Gastroesophageal sphincter (tissue), 4 donors: ENCODE data around the gene CCSER2. TPM values are rescaled to one million over a fixed set of nuclear protein-coding genes. Genes with fewer than 3 reads are reported as not detected.

Experiments used
- ATAC-seq: fragments of 150-250 bp; one replicate; pipeline ENCODE4 v1.9.1; 2016; ENCODE audit warnings: mild to moderate bottlenecking, moderate library complexity
- H3K27ac ChIP-seq, 4 donors: fragments of 200-600 bp; sonication (generic) in 3 of 4; 1 replicate in 3 of 4; 2 replicates in 1 of 4; pipeline ENCODE4 v1.5.1; 2016 to 2019
- H3K27me3 ChIP-seq: fragments of 200-600 bp; sonication (generic); one replicate; pipeline ENCODE4 v1.5.1; 2019
- H3K36me3 ChIP-seq, 2 donors: fragments of 200-600 bp; sonication (generic); one replicate each; pipeline ENCODE4 v1.5.1; 2019; ENCODE audit warnings: control low read depth in 1 of 2
- H3K4me1 ChIP-seq, 3 donors: fragments of 200-600 bp; sonication (generic); 1 replicate in 2 of 3; 2 replicates in 1 of 3; pipeline ENCODE4 v1.5.1; 2016 to 2019; ENCODE audit warnings: control low read depth in 2 of 3
- H3K4me3 ChIP-seq, 2 donors: fragments of 200-600 bp; sonication (generic); one replicate each; pipeline ENCODE4 v1.5.1; 2019; ENCODE audit warnings: mild to moderate bottlenecking in 1 of 2, moderate library complexity in 1 of 2
- H3K9me3 ChIP-seq, 3 donors: fragments of 200-600 bp; sonication (generic); one replicate each; pipeline ENCODE4 v1.5.1; 2017 to 2019; ENCODE audit warnings: control low read depth in 2 of 3
- EP300 ChIP-seq: sonication (generic); formaldehyde crosslinking; IDR thresholded peaks from one replicate; pipeline ENCODE4 v1.6.1; 2017; ENCODE audit warnings: antibody characterized with exemption, mild to moderate bottlenecking
- POLR2A ChIP-seq, 2 donors: fragments of 450-650 bp; IDR thresholded peaks; one replicate each; pipeline ENCODE4 v1.6.1; 2017; ENCODE audit warnings: antibody characterized with exemption in 2 of 2, mild to moderate bottlenecking in 2 of 2, moderate library complexity in 1 of 2
- POLR2AphosphoS5 ChIP-seq: sonication (generic); formaldehyde crosslinking; IDR thresholded peaks from one replicate; pipeline ENCODE4 v1.6.1; 2017; ENCODE audit warnings: antibody characterized with exemption
- whole genome bisulfite sequencing, 2 donors: methylation state at CpG; one replicate each; pipeline ENCODE4 v1.1.5; 2018; ENCODE audit warnings: low coverage in 1 of 2; 5-methylcytosine and 5-hydroxymethylcytosine counted together
- total RNA-seq, 4 donors: library from RNA; depleted of rRNA; stranded (reverse); fragments of >200 nt; gene quantifications; one replicate each; pipeline ENCODE4 v1.1.0, GENCODE V29; 2016
- TF ChIP-seq, protein P1 (sequence below), 4 experiments: fragments of 200-600 bp in 2 of 4; fragments of 450-650 bp in 2 of 4; sonication (generic) in 1 of 4; IDR thresholded peaks; one replicate each; pipeline ENCODE4 v1.5.1; 2017 to 2019; ENCODE audit warnings: antibody characterized with exemption in 4 of 4, mild to moderate bottlenecking in 2 of 4, moderate library complexity in 2 of 4

Gene CCSER2
- total RNA-seq, 4 donors from 2014 or later = 64.5 to 93.5 (median 83.3) TPM

DNA sequence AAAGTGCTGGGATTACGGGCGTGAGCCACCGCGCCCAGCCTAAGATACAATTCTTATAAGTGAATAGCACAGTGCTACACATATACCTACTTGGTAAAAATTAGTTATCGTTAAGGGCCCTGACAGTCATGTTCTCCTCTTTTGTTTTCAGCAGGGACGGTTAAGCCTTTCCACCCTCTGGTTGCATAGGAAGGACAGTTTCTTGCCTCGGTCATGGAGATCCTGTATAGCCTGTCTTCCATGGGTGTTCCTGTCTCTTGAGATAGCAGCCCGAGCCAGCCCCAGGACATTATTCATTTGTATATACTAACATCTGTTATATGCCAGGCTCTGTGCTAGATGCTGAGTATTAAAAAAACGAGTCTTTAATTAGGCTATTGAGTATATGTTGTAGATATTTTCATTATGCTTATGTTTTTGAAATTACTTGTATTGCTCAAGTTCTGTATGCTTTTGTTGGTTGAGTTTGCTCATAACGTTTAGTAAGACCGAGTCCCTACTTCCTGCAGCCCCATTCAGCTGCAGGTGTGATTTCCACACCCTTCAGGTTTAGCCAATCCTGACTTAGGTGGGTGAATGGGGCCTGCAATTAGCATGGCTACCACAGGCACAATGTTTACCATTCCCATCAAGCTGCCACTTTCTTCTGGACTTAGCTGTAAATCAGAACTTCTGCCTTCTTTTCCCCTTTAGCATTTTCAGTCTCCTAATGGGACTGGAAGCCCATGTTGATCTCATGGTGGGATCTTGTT lies 24.8 kb downstream of the CCSER2 start:
- WGBS, 2 donors = 65 to 87% methylated on average over 5 to 7 of the region's 11 CpGs
- no peaks in the 10 kb centered on the region for H3K9me3 ChIP-seq
- no peaks in the 10 kb centered on the region for H3K36me3 ChIP-seq
- H3K4me3 ChIP-seq = no peak overlapping the region
- H3K27me3 ChIP-seq = no peaks in the 10 kb centered on the region
- H3K4me1 ChIP-seq = peaks cover 0 to 98% (median 14%) of the 10 kb centered on the region in 3 donors
- no peak overlapping the region for H3K27ac ChIP-seq
- ATAC-seq = no peak
- TF ChIP-seq EP300 = no peak

DNA sequence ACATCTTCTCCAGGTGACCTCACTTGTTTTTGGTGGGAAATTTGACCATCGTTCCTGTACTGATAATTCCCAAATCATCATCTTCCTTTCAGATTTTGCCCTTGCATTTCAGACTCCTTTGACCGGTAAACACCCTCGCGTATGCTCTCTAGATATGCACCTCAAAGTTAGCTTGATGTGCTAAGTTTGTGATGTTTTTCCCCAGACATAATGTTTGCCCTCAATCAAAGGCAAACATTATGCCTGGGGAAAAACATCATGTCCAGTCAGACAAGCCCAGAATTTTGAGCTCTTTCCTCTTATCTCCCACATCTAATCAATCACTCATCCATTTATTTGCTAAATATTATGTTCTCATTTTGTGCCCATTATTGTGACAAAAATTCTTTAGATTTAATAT lies 26.2 kb downstream of the CCSER2 start:
- 84 to 93% methylated on average over 4 of the region's 4 CpGs for WGBS, 2 donors
- H3K27me3 ChIP-seq = no peaks in the 10 kb centered on the region
- no peak overlapping the region for H3K27ac ChIP-seq
- no peaks in the 10 kb centered on the region for H3K9me3 ChIP-seq
- TF ChIP-seq, protein P1, sequence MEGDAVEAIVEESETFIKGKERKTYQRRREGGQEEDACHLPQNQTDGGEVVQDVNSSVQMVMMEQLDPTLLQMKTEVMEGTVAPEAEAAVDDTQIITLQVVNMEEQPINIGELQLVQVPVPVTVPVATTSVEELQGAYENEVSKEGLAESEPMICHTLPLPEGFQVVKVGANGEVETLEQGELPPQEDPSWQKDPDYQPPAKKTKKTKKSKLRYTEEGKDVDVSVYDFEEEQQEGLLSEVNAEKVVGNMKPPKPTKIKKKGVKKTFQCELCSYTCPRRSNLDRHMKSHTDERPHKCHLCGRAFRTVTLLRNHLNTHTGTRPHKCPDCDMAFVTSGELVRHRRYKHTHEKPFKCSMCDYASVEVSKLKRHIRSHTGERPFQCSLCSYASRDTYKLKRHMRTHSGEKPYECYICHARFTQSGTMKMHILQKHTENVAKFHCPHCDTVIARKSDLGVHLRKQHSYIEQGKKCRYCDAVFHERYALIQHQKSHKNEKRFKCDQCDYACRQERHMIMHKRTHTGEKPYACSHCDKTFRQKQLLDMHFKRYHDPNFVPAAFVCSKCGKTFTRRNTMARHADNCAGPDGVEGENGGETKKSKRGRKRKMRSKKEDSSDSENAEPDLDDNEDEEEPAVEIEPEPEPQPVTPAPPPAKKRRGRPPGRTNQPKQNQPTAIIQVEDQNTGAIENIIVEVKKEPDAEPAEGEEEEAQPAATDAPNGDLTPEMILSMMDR (IDR thresholded peaks at IDR 0.05) = no peak
- TF ChIP-seq POLR2AphosphoS5 (no peak), POLR2A (IDR thresholded peaks at IDR 0.05) (no peak), EP300 (no peak)
- peaks cover 0 to 92% (median 3%) of the 10 kb centered on the region in 3 donors for H3K4me1 ChIP-seq
- H3K36me3 ChIP-seq = no peaks in the 10 kb centered on the region
- ATAC-seq = no peak
- H3K4me3 ChIP-seq = no peak overlapping the region

DNA sequence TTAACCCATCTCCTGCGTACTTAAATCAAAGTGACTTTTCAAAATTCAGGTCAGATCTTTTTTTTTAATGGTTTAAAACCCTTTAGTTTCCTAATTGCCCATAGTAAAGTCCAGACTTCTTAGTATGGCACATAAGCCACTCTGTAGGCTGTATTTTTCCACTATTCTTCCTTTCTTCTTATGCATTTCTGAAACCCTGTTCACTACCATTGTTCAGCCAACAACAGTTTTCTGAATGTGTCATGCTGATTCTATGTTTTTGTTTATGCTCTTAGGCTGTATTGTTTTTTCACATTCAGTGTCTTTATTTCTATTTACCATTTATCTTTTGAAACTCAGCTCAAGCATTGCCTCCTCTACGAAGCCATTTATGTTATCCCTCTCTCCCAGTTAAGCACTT lies 26.7 kb downstream of the CCSER2 start:
- H3K4me1 ChIP-seq = peaks cover 0 to 92% (median 0%) of the 10 kb centered on the region in 3 donors
- no peak overlapping the region for H3K27ac ChIP-seq
- H3K4me3 ChIP-seq = no peak overlapping the region
- no peaks in the 10 kb centered on the region for H3K27me3 ChIP-seq
- TF ChIP-seq, protein P1 (IDR thresholded peaks at IDR 0.05) = no peak
- TF ChIP-seq POLR2A (IDR thresholded peaks at IDR 0.05) (no peak), EP300 (no peak), POLR2AphosphoS5 (no peak)
- no peaks in the 10 kb centered on the region for H3K9me3 ChIP-seq
- H3K36me3 ChIP-seq = no peaks in the 10 kb centered on the region
- WGBS, 2 donors = 92 to 93% methylated on average over 2 of the region's 2 CpGs
- ATAC-seq = no peak

GRCh38 chr10:84356928-84357327 lies 28.5 kb downstream of the CCSER2 start:
- 92 to 100% methylated on average over 2 of the region's 2 CpGs for WGBS, 2 donors
- H3K27ac ChIP-seq = no peak overlapping the region
- H3K36me3 ChIP-seq = no peaks in the 10 kb centered on the region
- no peaks in the 10 kb centered on the region for H3K27me3 ChIP-seq
- no peak for ATAC-seq
- no peak overlapping the region for H3K4me3 ChIP-seq
- no peak for TF ChIP-seq EP300
- no peak for TF ChIP-seq POLR2AphosphoS5
- TF ChIP-seq, protein P1 (IDR thresholded peaks at IDR 0.05) = no peak
- TF ChIP-seq POLR2A (IDR thresholded peaks at IDR 0.05) = no peak
- no peaks in the 10 kb centered on the region for H3K9me3 ChIP-seq
- H3K4me1 ChIP-seq = peaks cover 0 to 92% (median 4%) of the 10 kb centered on the region in 3 donors

GRCh38 chr10:84358743-84359142 lies 30.4 kb downstream of the CCSER2 start:
- ATAC-seq = no peak
- no peaks in the 10 kb centered on the region for H3K36me3 ChIP-seq
- no peak overlapping the region for H3K4me3 ChIP-seq
- H3K9me3 ChIP-seq = no peaks in the 10 kb centered on the region
- H3K27ac ChIP-seq = no peak overlapping the region
- H3K27me3 ChIP-seq = no peaks in the 10 kb centered on the region
- TF ChIP-seq POLR2AphosphoS5 = no peak
- no peak for TF ChIP-seq POLR2A (IDR thresholded peaks at IDR 0.05)
- no peak for TF ChIP-seq EP300
- TF ChIP-seq, protein P1 (IDR thresholded peaks at IDR 0.05) = no peak
- 92 to 100% methylated on average over 1 of the region's 1 CpG for WGBS, 2 donors
- H3K4me1 ChIP-seq = peaks cover 0 to 88% (median 4%) of the 10 kb centered on the region in 3 donors
